A549 treated with AZD9567 at 1 μM for 4 hours (cell line): ENCODE measurements around the gene KSR2. TPM values are rescaled to one million over a fixed set of nuclear protein-coding genes. Genes with fewer than 3 reads are reported as not detected.

Experiments used
- total RNA-seq: library from RNA; stranded (reverse); fragments of 200-300 nt; extraction: Qiagen RNA extraction; gene quantifications from 5 replicates; pipeline ENCODE4 v1.2.3, GENCODE V29; 2022; ENCODE audit not compliant: insufficient read depth

The KSR2 gene
- 0.27 to 0.46 TPM (median 0.37 TPM) in 5 replicates for total RNA-seq

GRCh38 chr12:117968826-117969659, at the start of gene KSR2:
KSR2 (minus strand) TSS chr12:117968990; CDS start chr12:117968255, 735 bp downstream.

GRCh38 chr12:118016424-118017264, 47.9 kb upstream of the KSR2 start, which contains the start of gene RFC5:
RFC5 (plus strand) TSS chr12:118016703; CDS start chr12:118016828, 125 bp downstream.

Other genes with a start within 250 kb of the KSR2 start
- 37.1 to 44.0 TPM (median 40.0 TPM) in 5 replicates for gene RFC5, start 47.7 kb upstream of the KSR2 start, total RNA-seq
- 58.3 to 72.8 TPM (median 60.2 TPM) in 5 replicates for gene WSB2, start 92.2 kb upstream of the KSR2 start, total RNA-seq
- gene VSIG10, start 135.0 kb upstream of the KSR2 start, total RNA-seq, result 16.4 to 19.6 TPM (median 17.8 TPM) in 5 replicates
- 267 to 296 TPM (median 289 TPM) in 5 replicates for gene PEBP1, start 167.1 kb upstream of the KSR2 start, total RNA-seq